ENCODE measurements around the gene S100A3.

S100A3 gene

GRCh38 chr1:153549741-153550397 lies 811 bp upstream of the S100A3 start:
- DNase-seq = no peak

GRCh38 chr1:153547560-153548551 lies 1.2 kb downstream of the S100A3 start:
- DNase-seq = no peak

- no peak for DNase-seq
Observed at GRCh38 chr1:153546796-153547559, 2.1 kb downstream of the S100A3 start.

GRCh38 chr1:153546371-153546770 lies 2.7 kb downstream of the S100A3 start:
- no peak for DNase-seq

- DNase-seq = peak in 29 of 56 donors; percentile 4 to 73 (median 32)
Observed at GRCh38 chr1:153545067-153546055, 3.7 kb downstream of the S100A3 start, which contains the start of gene S100A4. TSS of gene S100A4 (minus strand) at chr1:153545806. CDS start at chr1:153544794, 1,012 bp downstream.

- no peak for DNase-seq
Observed at GRCh38 chr1:153544453-153545066, 4.5 kb downstream of the S100A3 start.

GRCh38 chr1:153543736-153544135 lies 5.3 kb downstream of the S100A3 start:
- no peak for DNase-seq

GRCh38 chr1:153542956-153543711 lies 5.9 kb downstream of the S100A3 start:
- DNase-seq = no peak

- no peak for DNase-seq
Observed at GRCh38 chr1:153541641-153542590, 7.1 kb downstream of the S100A3 start.

DNA sequence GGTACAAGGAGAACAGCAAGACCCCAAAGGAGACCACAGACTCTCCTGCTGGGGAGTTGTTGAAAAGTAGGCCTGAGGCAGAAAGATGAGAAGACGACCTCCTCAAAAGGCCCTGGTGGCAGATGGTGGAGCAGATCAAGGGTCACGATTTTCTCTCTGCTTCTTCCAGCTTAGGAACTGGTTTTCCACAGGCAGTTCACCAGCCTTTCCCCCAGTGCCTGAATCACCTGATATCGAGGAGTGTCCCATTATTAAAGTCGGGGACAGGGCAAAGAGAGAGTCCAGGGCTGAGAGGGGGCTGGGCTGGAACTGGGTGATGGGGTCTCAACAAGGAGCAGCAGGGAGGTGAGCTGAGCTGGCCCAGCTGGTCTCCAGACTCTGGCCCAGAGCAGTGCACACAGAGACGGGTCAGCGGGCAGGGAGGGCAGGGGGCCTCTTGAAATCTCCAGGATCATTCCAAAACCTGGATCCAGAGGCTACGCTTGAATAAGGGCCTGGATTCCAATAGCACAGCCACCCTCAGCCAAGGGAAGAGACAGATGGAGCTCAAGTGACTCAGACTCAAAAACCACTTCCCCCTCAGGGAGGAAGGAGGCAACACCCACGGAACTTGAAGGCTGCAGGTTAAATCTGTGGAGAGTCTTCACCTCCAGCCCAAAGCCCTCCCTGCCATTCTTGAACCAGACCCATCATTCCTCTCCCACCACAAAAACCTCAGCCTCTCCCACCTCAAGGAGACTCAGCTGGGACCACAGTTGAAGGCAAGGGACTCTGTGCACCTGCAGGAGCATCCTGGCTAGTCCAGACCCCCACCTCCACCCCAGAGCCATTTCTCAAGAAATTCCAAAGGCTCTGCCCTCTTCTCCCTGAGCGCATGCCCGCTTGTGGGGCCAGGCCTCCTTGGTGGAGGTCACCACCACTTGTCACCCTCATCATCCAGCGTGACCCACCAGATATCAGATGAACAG lies 8.4 kb downstream of the S100A3 start, which contains the start of gene S100A5:
S100A5 (minus strand) TSS at position 541 of the 968 bp plus-strand sequence. CDS start 743 bp downstream, outside the sequence.
- DNase-seq = peak in 5 of 56 donors; percentile 7 to 20 (median 11)

DNA sequence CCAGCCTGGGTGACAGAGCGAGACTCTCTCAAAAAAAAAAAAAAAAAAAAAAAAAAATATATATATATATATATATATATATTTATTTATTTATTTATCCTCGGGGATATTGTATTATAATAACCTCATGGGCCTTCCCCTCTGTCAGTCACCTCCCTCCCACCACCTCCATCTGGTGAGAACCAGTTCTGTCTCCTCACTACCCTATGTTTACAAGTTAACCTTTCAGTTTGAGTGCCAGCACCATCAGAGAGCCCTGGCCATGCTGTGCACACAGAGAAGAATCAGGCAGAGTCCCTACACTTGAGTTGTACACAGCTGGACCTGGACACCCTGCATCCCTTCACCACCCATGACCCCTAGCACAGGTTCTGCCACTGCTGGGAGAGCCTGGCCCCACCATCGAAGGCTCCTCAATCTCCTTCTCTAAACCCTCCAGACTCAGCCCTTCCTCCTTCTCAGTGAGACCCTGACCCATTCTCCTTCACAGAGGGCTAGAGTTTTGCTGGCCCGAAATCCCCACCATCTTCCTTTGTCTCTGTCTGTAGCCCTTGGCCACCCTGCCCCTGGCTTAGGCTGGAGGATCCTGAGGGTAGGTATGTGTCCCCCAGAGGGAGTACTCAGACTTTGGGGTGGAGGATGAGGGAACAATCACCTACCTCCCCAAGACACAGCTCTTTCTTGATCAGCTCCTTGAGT lies 9.5 kb downstream of the S100A3 start:
- DNase-seq = no peak

DNA sequence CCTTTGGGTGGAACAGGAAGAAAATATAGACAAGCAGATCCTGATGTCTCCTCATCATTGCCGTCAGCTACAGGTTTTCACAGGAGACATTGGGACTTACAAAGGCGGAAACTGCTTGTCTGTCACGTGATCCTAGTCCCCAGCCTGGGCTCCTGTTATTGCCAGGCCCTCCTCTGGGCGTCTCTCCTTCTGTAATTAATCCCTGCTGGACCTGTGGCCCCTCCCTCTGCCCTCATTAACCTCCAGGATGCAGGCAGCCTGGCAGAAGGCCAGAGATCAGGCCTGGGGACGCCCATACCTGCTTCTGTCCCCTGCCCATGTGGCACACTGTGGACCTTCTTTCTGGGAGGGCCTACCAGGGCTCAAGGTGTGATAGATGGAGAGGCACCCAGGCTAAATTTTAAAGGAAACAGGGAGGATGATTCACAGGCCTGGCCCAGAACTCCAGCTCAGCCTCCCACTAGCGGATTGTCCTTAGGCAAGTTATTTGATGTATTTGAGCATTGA lies 10.7 kb downstream of the S100A3 start:
- DNase-seq = peak in 1 of 56 donors; percentile 29

DNA sequence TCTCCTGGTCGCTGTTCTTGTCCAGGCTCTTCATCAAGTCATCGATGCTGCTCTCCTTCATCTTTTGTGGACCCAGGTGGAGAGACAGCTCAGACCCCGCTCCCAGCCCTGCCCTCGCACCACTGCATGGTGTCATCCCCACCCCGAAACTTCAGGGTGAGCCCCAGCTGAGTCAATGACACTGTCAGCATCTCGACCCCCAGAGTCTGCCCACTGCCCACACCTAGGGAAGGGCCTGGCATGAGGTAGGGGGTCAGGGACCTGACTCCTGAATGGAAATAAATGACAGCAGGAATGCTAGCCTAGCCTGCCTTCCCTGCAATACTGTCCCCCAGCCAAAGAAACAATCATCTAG lies 11.7 kb downstream of the S100A3 start:
- DNase-seq = no peak

GRCh38 chr1:153536671-153537375 lies 12.2 kb downstream of the S100A3 start:
- DNase-seq = no peak

Data from amygdala (tissue), 56 donors.